GM21367 (cell line): ENCODE results near the gene ZNF674.

Experiments used
- ATAC-seq: cut with Tn5 transposase; IDR thresholded peaks from one replicate; pipeline ENCODE4 v1.9.1; 2021; ENCODE audit not compliant: unreplicated experiment

ZNF674 gene

DNA sequence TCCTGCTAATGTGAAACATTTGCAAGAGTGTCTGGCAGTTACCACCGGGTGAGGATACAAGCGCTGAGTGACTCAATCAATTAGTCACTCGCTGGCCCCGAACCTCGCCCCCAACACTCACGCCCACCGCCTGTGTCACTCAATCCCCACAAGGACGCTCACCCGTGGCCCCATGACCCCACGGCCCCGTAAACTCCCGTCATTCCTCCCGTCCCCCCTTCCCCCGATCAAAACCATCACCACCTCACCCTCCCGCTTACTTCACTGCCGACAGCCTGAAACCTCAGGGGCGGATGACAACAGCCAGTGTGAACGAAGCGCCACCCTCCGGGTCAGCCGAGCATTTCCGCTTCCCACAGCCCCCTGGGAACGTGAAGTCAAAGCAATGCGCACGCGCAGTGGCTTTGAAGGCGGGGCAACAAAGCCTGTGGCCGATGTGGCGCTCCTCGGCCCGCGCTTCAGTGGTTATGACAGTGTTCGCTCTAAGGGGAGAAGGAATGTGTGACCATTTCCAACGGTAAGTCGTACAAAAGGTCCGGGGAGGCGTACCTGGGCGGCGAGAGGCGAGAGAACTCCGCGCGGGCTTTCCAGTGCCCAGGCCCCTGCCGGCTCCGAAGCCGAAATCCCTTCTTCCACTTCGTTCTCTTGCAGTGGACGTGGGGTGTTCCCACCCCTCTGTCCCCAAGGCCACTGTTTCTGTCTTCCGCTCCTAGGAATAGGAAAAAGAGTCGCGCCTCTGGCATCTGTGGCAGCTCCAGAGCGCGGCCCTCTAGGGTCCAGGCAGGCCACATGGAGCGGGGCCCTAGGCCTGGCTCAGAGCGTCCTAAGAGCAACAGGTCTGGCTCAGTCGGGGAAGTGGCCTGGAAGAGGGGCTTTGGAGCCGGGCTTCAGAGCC lies at the start of gene ZNF674:
Gene ZNF674 (minus strand): TSS at position 311 of the 895 bp plus-strand sequence. CDS start 3,334 bp downstream, outside the sequence.
- peak; percentile 81 for ATAC-seq

- no peak for ATAC-seq
These were observed 44.9 kb upstream of the ZNF674 start for GRCh38 chrX:46589977-46590723.

DNA sequence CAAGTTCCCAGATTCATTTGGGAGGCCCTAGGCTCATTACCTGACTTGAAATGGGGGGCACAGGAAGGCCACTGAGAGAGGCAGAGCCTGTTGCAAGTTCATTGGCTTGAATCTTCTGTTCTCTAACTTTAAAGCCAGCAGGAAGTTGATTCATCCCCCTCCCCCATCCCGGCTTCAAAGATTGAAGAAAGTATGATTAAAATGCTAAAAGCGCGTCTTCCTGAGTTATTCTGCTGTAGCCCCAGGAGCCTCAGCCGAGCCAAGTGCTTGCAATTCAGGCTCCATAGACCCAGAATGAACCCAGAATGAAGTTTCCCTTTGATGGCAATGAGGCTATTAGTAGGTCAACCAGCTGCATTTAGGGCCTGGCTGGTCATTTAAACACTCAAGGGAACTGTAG lies 43.0 kb upstream of the ZNF674 start:
- ATAC-seq: no peak

- ATAC-seq: no peak
These were observed 42.5 kb upstream of the ZNF674 start for GRCh38 chrX:46587753-46588171.

GRCh38 chrX:46587158-46587557 lies 41.9 kb upstream of the ZNF674 start:
- no peak for ATAC-seq

DNA sequence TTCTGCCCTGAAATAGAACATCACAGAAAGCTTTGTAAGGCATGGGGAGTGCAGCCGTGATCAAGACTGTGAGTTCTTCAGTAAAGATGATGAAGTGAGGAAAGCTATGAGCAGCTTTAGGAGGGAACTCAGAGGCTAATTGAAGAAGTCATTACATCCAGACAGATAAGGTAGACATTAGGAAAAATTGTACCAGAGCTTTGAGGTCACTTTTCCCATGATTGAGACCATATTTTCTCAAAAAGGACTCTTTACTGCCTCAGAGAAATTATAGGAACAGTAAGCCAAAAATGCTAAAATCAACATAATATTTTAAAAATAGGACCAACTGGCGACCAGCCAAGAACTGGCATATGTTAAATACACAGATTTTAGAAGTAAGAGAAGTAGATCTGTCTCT lies 39.5 kb upstream of the ZNF674 start:
- ATAC-seq: no peak

DNA sequence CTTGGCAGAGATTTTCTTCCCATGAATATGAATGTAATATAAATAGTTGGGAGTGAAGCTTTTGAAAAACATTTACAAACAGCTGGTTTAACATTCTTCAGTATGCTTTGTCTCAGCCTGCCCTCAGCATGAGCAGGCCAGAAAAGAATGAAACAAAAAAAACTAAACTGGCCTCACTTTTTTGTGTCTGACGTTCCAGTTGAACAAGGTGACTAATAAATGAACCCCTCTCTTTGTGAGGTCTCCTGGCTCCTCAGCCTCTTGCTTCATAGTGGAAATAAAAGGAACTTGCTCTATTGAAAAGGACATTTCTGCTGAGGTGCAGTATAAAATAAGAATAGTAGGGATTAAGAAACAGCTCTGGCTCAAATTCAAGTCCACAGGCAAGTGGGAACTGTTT lies 37.7 kb upstream of the ZNF674 start:
- ATAC-seq: no peak

GRCh38 chrX:46582325-46582724 lies 37.1 kb upstream of the ZNF674 start:
- ATAC-seq: no peak

- ATAC-seq: no peak
These were observed 35.4 kb upstream of the ZNF674 start for GRCh38 chrX:46580613-46581012.

DNA sequence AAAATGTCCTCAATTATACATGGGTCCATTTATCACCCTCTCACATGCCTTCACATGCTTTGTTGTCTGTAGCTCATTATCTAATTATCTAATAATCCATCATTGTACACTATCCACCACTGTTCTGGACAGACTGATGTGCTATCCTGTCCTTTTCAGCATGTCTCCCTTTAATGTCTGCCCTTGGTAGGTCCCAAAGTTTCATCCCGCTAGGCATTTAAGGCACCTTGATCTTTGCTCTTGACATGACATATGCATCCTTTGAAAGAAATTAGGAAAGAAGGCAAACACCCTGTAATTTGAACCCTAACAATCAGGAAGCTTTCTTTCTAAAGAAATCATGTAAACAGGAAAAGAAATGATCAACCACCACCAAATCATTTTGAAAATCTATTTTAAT lies 34.0 kb upstream of the ZNF674 start:
- ATAC-seq: no peak

GRCh38 chrX:46577221-46578005 lies 32.2 kb upstream of the ZNF674 start:
- ATAC-seq: no peak

- no peak for ATAC-seq
These were observed 31.2 kb upstream of the ZNF674 start for GRCh38 chrX:46576458-46576857.

DNA sequence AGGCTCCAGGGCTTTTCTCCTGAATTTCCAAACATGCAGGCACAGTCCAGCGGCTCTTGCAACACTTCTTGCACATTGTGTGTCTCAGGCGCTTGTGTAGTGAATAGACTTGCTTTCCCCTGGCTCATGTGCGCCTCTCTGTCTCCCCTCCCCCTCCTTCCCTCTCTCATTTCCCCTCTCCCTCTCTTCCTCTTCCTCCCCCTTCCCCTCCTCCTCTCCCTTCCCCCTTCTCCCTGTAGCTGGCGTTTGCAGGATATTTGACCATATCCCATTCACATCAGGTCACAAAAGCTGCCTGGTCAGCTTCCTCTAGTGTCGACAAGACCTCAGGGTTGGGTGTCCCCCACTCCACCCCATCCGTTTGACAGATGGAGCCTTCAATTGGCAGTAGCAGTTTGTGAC lies 30.8 kb upstream of the ZNF674 start:
- ATAC-seq: no peak

DNA sequence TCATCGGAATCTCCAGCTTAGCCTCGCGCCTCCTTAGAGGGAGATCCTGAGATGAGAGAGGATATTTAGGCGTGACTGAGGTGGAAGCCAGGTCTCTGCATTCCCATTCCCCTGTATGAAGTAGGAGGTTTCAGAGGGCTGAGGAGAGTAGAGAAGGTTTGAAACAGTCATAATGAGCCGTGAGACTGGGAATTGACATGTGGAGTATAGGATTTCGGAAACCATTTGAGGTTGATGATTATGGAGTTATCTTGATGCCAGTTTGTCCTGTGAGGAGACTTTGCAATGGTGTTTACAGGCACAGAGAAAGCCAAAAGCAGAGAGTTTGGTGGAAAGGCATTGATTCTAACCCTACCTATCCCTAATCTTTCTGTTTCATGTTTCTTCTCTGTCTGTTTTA lies 30.4 kb upstream of the ZNF674 start:
- no peak for ATAC-seq

DNA sequence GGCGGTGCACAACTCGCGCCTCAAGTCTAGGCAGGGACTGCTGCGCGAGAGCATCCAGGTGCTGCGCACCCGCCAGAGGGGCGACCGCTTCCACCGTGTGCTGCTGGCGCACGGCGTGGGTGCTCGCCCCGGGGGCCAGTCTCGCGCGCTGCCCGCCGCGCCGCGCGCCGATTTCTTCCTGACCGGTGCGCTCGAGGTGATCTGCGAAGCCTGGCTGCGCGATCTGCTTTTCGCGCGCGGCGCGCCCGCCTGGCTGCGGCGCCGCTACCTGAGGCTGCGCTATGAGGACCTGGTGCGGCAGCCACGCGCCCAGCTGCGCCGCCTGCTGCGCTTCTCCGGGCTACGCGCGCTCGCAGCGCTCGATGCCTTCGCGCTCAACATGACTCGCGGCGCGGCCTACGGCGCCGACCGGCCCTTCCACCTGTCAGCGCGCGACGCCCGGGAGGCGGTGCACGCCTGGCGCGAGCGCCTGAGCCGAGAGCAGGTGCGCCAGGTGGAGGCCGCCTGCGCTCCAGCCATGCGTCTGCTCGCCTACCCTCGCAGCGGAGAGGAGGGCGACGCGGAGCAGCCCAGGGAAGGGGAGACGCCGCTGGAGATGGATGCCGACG lies 29.7 kb upstream of the ZNF674 start:
- no peak for ATAC-seq

DNA sequence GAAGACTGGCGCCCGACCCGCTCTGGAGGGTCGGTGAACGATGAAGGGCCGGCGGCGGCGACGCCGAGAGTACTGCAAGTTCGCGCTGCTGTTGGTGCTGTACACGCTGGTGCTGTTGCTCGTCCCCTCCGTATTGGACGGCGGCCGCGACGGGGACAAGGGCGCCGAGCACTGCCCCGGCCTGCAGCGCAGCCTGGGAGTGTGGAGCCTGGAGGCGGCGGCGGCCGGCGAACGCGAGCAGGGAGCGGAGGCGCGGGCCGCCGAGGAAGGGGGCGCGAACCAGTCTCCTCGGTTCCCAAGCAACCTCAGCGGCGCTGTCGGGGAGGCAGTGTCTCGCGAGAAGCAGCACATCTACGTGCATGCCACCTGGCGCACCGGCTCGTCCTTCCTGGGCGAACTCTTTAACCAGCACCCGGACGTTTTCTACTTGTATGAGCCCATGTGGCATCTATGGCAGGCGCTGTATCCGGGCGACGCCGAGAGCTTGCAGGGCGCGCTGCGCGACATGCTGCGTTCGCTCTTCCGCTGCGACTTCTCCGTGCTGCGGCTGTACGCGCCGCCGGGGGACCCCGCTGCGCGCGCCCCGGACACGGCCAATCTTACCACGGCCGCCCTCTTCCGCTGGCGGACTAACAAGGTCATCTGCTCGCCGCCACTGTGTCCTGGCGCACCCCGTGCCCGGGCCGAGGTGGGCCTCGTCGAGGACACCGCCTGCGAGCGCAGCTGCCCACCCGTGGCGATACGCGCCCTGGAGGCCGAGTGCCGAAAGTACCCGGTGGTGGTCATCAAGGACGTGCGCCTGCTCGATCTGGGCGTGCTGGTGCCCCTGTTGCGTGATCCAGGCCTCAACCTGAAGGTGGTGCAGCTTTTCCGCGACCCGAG lies 28.9 kb upstream of the ZNF674 start:
- peak; percentile 25 for ATAC-seq

DNA sequence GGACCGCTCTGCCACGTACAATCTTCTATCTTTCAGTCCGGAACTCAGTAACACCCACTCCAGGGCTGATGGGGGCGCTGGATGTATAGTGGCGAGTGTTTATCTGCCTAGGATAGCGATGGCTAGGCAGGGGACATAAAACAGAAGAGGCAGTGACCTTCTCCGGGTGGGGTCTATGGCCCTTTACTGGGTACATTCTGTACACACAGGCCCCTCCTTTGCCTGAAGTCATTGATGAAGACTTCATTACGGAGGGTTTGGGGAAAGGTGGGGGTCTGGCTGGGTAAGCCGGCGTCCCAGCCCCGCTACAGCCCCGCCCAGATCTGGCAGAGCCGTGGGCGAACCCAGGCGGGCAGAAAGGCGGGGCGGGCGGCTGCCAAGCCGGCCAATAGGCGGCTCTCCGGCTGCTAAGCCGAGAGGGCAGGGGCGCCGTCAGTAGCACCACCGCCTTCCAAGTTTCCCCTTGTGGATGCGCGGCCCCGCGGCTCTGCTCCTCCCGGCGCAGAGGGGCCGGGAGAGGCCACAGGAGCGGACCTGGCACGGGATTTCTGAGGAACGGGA lies 28.2 kb upstream of the ZNF674 start, which contains the start of gene CHST7:
Gene CHST7 (plus strand): TSS at position 435 of the 561 bp plus-strand sequence. CDS start 167 bp downstream, outside the sequence.
- peak; percentile 34 for ATAC-seq

DNA sequence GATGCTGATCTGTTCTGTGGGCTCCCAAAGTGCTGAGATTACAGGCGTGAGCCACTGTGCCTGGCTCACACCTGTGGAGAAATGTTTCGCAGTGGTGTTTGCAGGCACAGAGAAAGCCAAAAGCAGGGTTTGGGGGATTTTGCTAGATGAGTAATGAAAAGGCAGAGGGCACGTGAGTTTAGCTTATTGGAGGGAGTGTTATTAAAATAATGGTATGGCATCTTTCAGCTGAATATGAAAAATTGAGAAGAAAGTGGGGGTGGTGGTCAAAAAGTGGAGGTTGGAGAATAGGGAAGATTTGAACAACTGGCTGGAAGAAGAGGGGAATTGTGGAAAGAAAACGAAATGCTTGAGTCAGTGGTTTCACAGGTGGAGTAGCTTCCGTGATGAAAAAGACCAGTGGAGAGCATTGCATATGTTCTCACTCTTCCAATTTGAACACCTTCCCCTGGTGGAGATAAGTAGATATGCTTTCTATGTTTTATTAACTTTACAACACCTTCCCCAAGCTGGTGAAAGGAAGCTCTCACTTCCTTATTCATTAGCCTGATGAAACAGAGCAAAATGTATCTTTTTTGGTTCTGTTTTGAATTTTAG lies 27.2 kb upstream of the ZNF674 start:
- peak; percentile 24 for ATAC-seq
